Medulla oblongata (tissue), 1 donor: ENCODE measurements around the gene PRR5L.

ENCODE experiments used
- DNase-seq: peaks from one replicate; pipeline ENCODE4 v3.0.0-alpha.2; 2015; ENCODE audit errors: extremely low spot score

Gene PRR5L

GRCh38 chr11:36326524-36327419 lies 30.7 kb downstream of the PRR5L start:
- DNase-seq: no peak

DNA sequence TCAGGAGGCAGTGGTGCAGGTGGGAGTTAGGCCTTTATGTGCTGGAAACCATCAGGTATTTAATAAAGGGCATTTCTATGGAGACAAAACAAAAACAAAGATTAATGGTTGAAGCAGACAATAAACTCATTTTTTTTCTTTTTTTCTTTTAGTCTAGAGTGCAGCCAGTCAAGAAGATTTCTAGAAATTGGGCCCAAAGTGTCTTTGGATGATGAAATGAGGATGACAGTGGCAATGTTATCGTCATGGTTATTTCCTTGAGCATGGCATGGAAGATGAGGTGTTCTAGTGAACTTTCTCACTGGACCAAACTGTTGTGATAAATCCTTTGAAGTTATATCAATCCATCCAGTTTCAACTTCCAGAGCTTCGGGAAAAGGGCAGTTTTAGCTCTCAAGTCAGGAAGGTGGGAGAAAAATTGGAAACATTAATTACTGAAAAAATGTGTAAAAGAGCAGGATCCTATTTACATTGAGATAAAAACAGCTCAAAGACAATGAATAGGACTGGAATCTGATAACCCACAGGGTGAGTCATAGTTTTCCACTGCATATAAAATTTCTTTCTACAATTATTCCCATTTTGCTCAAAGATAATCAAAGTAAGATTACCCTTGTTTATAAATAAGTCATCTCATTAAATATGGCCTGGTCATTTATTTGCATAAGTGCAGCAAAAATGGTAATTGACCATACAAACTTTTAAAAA lies 33.0 kb downstream of the PRR5L start:
- DNase-seq: no peak

DNA sequence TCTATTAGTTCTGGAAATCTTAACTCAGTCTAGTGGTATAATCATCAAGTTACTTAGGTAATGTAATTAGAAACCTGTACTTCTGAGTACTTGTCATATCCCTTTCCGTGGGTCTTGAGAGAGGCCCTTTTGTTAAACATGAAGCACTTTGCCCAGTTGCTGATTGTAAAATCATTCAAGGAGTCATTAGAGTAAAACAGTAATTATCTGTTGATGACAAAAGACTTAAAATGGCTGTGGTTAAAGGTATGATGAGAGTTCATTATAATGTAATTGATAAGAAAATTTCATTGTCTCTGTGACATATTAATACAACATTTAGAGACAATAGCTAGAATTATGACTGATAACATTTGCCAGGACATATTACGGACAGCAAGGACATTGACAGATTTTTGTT lies 34.3 kb downstream of the PRR5L start:
- DNase-seq: no peak

- no peak for DNase-seq
Measured at GRCh38 chr11:36333468-36333867, 37.4 kb downstream of the PRR5L start.

DNA sequence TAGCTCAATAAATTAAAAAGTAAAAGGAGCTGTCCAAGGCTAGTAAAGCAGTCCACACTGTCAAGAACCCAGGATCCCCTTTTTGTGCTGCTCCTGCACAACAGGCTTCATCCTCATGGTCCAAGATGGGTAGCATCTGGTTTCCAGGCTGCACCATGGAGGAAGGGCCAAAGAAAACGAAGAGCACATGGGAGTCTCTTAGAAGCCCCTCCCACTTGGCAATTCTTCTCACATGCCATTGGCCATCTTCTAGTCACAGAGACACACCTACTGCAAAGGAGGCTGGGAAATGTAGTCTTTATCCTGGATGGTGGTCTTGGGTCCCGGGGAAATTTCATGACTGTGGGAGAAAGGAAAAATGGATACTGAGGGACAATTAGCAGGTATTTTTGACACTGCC lies 37.8 kb downstream of the PRR5L start:
- DNase-seq: no peak

- no peak for DNase-seq
Measured at GRCh38 chr11:36339888-36340287, 43.8 kb downstream of the PRR5L start.

DNA sequence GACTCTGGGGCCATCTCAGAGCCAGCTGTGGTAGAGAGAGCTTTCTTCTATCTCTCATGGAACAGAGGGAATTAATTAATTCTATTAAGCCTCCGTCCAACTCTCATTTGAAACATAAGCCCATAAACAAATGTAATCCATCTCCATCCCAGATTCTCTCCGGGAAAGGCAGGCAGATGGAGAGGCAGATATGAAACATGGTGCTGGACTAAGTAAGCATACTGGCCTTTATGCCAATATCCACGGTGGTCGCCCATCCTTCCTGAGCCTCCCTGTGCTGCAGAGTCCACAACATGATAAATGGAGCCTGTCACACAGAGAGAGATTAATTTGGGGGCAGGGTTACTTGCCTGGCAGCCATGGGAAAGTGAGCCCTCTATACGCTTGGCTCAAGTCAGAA lies 44.8 kb downstream of the PRR5L start:
- no peak for DNase-seq

DNA sequence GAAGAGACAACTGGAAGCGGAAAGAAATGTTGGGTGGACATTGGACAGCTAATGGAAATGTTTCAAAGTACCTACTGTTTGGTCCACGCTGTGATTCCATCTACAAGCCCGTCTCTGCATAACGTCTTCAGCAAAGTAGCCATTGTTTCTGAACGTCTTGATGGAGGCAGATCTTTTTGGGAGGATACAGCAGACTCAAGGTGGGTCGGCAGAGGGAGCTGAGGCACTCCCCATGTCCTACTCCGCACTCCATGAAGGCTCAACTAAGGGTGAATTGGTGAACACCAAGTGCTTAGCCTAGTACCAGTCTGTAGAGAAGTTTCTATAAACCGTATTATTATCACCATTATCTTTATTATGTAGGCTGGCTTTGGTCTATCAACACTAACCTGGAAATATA lies 45.8 kb downstream of the PRR5L start:
- DNase-seq: no peak

DNA sequence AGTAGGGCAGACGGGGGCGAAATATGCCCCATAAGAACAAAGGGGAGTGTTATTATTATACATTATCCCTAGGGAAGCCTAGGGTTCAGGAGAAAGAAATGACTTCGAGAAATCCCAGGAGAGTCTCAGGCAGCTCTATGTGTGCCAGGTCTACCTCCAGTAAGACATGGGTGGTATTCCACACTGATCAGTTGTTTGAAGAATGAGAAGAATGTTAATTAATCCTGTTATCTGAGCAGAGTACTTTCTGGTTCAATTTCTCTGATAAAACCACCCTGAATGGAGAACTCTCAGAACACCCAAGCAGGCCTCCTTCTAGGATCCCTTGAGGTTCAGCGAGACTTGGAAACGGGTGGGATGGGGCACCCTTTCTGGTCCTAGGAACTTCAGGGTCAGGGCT lies 46.2 kb downstream of the PRR5L start:
- DNase-seq: no peak

DNA sequence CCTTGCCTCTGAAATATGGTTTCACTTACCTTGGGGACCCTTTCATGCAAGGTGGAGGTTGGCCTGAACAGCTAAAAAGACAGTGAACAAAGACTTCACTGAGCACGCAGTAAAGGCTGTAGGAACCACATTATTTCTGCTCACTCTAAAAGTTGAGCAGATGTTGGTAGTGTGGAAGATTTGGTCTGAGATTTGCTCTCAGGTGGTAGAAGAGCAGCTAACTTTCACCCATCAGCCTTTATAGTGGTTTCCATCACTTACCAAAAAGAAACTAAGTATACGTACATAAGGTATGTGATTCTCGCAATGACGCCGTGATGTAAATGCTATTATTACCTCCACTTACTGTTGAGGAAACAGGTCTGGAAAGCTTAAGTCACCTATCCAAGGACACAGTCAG lies 47.3 kb downstream of the PRR5L start:
- DNase-seq: no peak

GRCh38 chr11:36345084-36345511 lies 49.0 kb downstream of the PRR5L start:
- no peak for DNase-seq

DNA sequence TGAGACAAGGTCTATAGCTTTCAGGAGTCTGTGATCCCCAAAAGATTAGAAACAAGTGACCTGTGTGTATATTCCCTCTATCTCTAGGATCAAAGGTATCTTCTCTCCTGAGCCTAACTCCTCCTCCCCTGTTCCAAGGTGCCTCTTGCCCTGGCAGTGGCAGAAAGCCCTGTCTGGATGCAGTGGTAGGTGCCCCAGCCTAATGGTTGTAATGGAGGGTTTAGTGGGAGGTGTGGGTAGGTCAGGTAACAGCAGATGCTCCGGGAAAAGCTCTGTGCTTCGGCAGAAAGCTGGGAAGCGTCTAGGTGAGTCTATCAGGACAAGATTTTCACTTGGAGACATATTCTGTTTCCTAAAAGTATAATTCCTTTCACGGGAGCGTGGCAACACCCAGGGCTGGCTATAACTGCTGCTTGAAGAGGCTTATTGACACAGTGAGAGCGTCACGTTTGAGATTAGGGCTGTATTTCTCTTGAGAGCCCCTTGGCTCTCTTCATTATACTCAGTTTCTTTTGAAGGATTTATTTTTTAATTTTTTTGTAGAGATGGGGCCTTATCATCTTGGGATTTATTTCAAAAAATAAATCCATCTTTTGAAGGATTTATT lies 49.5 kb downstream of the PRR5L start:
- no peak for DNase-seq

DNA sequence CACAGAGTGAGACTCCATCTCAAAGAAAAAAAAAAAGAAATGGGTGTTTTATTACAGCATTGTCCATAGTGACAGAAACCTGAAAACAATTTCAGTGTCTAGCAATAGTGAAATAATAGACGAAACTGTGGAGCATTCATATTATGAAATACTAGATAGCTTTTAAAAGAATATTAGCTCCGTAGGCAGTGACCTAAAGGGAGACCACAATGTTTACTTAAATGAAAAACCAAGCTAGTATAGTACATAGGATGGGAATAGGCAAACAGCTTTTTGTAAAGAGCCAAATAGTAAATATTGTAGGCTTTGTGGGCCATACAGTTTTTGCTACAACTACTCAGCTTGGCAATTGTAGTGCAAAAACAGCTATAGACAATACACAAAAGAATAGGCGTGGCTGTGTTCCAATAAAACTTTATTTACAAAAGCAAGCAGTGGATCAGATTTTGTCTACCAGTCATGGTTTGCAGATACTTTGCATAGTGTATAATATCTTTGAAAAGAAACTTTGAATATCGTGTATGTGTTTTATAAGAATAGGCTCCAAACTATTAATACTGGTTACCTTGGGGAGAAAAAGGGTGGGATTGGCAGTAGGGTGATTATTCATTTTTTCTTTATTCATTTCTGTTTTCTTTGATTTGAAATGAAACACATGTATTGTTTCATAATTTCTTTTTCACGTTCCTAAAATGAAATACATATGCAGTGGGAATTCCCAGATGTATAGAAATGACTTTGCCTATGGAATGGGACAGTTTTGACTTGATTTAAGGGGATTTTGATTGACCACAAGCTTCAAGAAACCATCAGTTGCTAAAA lies 50.7 kb downstream of the PRR5L start:
- DNase-seq: no peak

DNA sequence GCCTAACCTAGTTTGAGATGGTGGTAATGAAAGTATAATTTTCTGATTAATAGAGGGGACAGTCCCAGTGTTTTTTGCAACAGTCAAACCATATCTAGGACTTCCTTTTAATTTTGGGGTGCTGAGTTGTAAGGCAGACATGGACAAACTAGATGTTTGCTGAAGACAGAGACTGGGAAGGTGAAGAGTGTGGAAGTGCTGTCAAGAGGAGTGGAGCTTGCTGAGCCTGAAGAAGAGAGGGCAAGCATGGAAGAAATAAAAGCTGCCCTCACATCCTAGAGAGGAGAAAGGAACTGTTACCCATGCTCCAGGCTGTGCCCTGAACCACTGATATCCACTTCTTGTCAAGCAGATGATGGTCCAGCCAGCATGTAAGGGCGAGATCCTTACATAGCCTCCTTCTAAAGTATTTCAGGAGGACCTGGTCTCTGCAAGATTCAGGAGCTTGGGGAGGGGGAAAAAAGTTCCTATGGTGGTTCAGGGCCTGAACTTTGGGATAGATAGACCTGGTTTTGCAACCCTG lies 51.4 kb downstream of the PRR5L start:
- DNase-seq: no peak

DNA sequence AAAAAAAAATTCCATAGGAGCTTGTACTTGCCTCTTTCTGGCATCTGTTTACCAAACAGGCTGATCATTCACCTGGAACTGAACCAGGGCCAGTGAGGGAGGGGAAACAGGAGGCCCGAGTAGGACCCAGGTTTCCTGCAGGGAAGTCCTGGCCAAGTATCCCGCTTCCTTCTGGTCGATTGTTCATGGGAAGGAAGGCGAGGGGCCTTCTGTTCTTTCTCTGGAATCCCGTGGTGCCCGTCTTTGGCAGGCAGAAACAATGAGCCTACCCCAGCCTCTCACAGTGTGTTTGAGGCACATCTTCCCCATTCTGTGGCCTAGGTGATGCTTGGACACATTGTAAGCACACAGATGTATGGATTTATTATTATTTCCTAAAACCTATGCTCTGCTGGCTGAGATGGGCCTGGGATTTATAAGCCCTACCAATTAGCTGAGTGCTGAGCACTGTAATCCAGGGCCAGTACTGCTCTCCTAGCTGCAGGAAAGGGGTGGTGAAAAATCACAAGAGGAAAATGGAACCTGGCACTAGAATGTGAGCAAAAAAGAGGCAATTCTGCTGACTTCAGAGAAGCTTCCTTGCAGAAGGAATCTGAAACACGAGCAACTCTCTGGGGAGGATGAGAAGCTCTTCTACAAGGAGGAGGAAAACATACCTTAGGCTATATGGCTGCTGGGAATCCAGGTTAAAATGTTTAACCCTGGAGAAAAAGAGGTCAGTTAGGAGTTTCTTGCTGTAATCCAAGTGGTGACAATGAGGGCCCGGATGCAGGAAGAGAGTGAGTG lies 53.5 kb downstream of the PRR5L start:
- DNase-seq: no peak

- DNase-seq: no peak
Measured at GRCh38 chr11:36350137-36350513, 54.0 kb downstream of the PRR5L start.

GRCh38 chr11:36352922-36353321 lies 56.8 kb downstream of the PRR5L start:
- no peak for DNase-seq

DNA sequence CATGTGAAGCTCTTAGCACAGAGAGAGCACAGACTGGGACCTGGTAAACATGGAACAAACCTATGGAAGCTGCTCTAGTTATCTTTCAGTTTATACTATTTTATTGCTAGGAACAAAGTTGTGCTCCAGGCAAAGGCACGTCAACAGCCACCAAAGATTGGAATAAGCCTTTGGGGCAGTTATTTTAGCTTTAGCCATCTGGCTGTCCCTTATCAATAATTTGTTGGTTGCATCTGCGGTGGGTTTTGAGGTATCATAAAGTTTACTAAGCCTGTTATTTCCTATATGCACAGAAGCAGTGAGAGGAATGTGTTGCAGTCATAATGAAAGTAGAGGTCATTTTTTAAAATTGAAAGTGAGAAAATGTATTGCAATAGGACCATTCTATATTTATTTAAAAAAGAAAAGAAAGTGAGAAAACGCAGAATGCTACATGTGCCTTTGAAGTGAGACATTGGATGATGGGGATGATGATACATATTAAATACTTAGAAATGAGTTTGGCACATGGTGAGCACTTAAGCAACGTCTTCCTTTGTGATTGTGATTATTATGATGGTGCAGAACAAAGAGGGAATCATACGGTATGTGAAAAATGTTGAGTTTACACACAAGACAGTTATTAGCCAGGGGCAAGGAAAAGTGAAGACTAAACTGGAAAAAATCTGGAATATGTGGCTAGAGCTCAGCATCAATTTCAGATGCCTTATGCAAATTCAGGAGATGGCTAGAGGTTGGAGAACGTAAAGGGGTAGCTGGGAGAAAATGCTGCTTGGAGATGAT lies 58.3 kb downstream of the PRR5L start:
- no peak for DNase-seq

GRCh38 chr11:36356201-36356600 lies 60.1 kb downstream of the PRR5L start:
- peak; percentile 71 for DNase-seq

DNA sequence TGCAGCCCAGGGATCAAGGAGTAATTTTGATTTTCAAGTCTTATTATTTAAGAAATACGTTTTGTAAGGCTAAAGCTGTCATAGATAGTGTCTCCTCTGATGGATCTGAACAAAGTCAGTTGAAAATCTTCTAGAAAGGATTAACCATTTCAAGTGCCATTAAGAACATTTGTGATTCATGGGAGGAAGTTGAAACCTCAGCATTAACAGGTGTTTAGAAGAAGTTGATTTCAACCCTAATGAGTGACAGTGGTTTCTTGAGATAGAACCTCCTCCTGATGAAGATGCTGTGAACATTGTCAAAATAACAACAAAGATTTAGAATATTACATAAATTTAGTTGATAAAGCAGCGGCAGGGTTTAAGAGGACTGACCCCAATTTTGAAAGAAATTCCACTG lies 61.7 kb downstream of the PRR5L start:
- DNase-seq: no peak
